Measurements from ENCODE around the gene EDA. TPM values are rescaled to one million over a fixed set of nuclear protein-coding genes. Genes with fewer than 3 reads are reported as not detected.
"Not testable (repeated sequence)": the region's sequence is repeated elsewhere in the genome, so short reads cannot be mapped to it uniquely, and the experiment has no call there.

The EDA gene
- total RNA-seq, 1 donor from 2014 or later: 3.0 TPM

GRCh38 chrX:69996113-69996468 lies 380.2 kb downstream of the EDA start:
- TF ChIP-seq CTCF (IDR thresholded peaks at IDR 0.05; ENCODE audit: unreplicated experiment): no peak
- no peak for DNase-seq (ENCODE audit: low spot score, unreplicated experiment)
- Mint-ChIP-seq H3K4me1 (ENCODE audit: low read depth) (no peaks in the 10 kb centered on the region), H3K27me3 (no peaks in the 10 kb centered on the region), H3K36me3 (ENCODE audit: insufficient read depth) (no peaks in the 10 kb centered on the region), H3K9me3 (ENCODE audit: low read depth) (peaks cover 25% of the 10 kb centered on the region), H3K4me3 (ENCODE audit: low read depth) (no peak overlapping the region), H3K27ac (no peak overlapping the region)

- DNase-seq (ENCODE audit: low spot score, unreplicated experiment); H3K36me3 Mint-ChIP-seq (ENCODE audit: insufficient read depth); H3K4me3 Mint-ChIP-seq (ENCODE audit: low read depth); H3K27ac Mint-ChIP-seq; H3K4me1 Mint-ChIP-seq (ENCODE audit: low read depth); H3K27me3 Mint-ChIP-seq: not testable (repeated sequence)
- H3K9me3 Mint-ChIP-seq (ENCODE audit: low read depth): peaks cover 30% of the 10 kb centered on the region
These were observed 382.4 kb downstream of the EDA start for GRCh38 chrX:69998299-69998698.

GRCh38 chrX:70001269-70001668 lies 385.4 kb downstream of the EDA start:
- Mint-ChIP-seq H3K4me1 (ENCODE audit: low read depth) (no peaks in the 10 kb centered on the region), H3K9me3 (ENCODE audit: low read depth) (peaks cover 31% of the 10 kb centered on the region), H3K27me3 (no peaks in the 10 kb centered on the region), H3K36me3 (ENCODE audit: insufficient read depth) (no peaks in the 10 kb centered on the region), H3K27ac (no peak overlapping the region), H3K4me3 (ENCODE audit: low read depth) (no peak overlapping the region)
- DNase-seq (ENCODE audit: low spot score, unreplicated experiment): no peak
- no peak for TF ChIP-seq CTCF (IDR thresholded peaks at IDR 0.05; ENCODE audit: unreplicated experiment)

- H3K27me3 Mint-ChIP-seq: no peaks in the 10 kb centered on the region
- no peak for TF ChIP-seq CTCF (IDR thresholded peaks at IDR 0.05; ENCODE audit: unreplicated experiment)
- no peaks in the 10 kb centered on the region for H3K36me3 Mint-ChIP-seq (ENCODE audit: insufficient read depth)
- H3K4me1 Mint-ChIP-seq (ENCODE audit: low read depth): no peaks in the 10 kb centered on the region
- H3K9me3 Mint-ChIP-seq (ENCODE audit: low read depth): peaks cover 30% of the 10 kb centered on the region
- H3K27ac Mint-ChIP-seq: no peak overlapping the region
- DNase-seq (ENCODE audit: low spot score, unreplicated experiment): no peak
- H3K4me3 Mint-ChIP-seq (ENCODE audit: low read depth): no peak overlapping the region
These were observed 385.9 kb downstream of the EDA start for GRCh38 chrX:70001708-70002341.

- Mint-ChIP-seq H3K9me3 (ENCODE audit: low read depth) (peaks cover 19% of the 10 kb centered on the region), H3K27ac (no peak overlapping the region), H3K36me3 (ENCODE audit: insufficient read depth) (no peaks in the 10 kb centered on the region), H3K4me3 (ENCODE audit: low read depth) (no peak overlapping the region), H3K27me3 (no peaks in the 10 kb centered on the region), H3K4me1 (ENCODE audit: low read depth) (no peaks in the 10 kb centered on the region)
- no peak for TF ChIP-seq CTCF (IDR thresholded peaks at IDR 0.05; ENCODE audit: unreplicated experiment)
- DNase-seq (ENCODE audit: low spot score, unreplicated experiment): no peak
These were observed 392.0 kb downstream of the EDA start for GRCh38 chrX:70007946-70008345.

GRCh38 chrX:70009049-70009448 lies 393.1 kb downstream of the EDA start:
- H3K9me3 Mint-ChIP-seq (ENCODE audit: low read depth): peaks cover 19% of the 10 kb centered on the region
- no peaks in the 10 kb centered on the region for H3K4me1 Mint-ChIP-seq (ENCODE audit: low read depth)
- no peak for TF ChIP-seq CTCF (IDR thresholded peaks at IDR 0.05; ENCODE audit: unreplicated experiment)

More at GRCh38 chrX:70009049-70009448, 393.1 kb downstream of the EDA start:
- H3K27ac Mint-ChIP-seq: no peak overlapping the region
- H3K36me3 Mint-ChIP-seq (ENCODE audit: insufficient read depth): no peaks in the 10 kb centered on the region
- no peak overlapping the region for H3K4me3 Mint-ChIP-seq (ENCODE audit: low read depth)
- no peaks in the 10 kb centered on the region for H3K27me3 Mint-ChIP-seq
- no peak for DNase-seq (ENCODE audit: low spot score, unreplicated experiment)
